A673 (cell line): ENCODE data around the gene ELAVL3. TPM values are rescaled to one million over a fixed set of nuclear protein-coding genes. Genes with fewer than 3 reads are reported as not detected.

Experiments used
- BruUV-seq: library from RNA; stranded (reverse); fragments of 400-500 nt; replicated peaks from 2 replicates; lab custom pipeline; 2021; lab: Mats Ljungman, UMichigan
- CTCF ChIA-PET: fragments of 300-600 bp; sonication (Branson Sonifier 250); formaldehyde crosslinking; loops from one replicate; lab custom pipeline; 2022; ENCODE audit warnings: antibody characterized with exemption; lab: Charles Lee
- POLR2A ChIA-PET: fragments of 300-600 bp; sonication (Branson Sonifier 250); formaldehyde crosslinking; loops from one replicate; lab custom pipeline; 2022; ENCODE audit warnings: antibody characterized with exemption; ENCODE audit not compliant: low non-redundant PET; lab: Charles Lee
- DNase-seq: peaks from one replicate; pipeline ENCODE4 v3.0.0-alpha.2; 2015; ENCODE audit warnings: low spot score
- H3K27ac ChIP-seq: fragments of 200-600 bp; sonication (generic); 2 replicates; pipeline ENCODE4 v1.5.1; 2016; ENCODE audit warnings: mixed run types, low read depth, mild to moderate bottlenecking, mixed read lengths, antibody characterized with exemption, low read length; ENCODE audit not compliant: poor library complexity, severe bottlenecking
- H3K27me3 ChIP-seq: fragments of 200-600 bp; sonication (generic); replicated peaks from 2 replicates; pipeline ENCODE4 v1.6.1; 2017; ENCODE audit warnings: mixed run types, low read depth, mild to moderate bottlenecking, mixed read lengths, antibody characterized with exemption, low read length; ENCODE audit not compliant: insufficient read depth, poor library complexity
- H3K36me3 ChIP-seq: fragments of 200-600 bp; sonication (generic); 2 replicates; pipeline ENCODE4 v1.6.1; 2016; ENCODE audit warnings: mixed run types, mild to moderate bottlenecking, mixed read lengths, antibody characterized with exemption, low read length; ENCODE audit not compliant: insufficient read depth, poor library complexity, severe bottlenecking
- H3K4me1 ChIP-seq: fragments of 200-600 bp; sonication (generic); 2 replicates; pipeline ENCODE4 v1.6.1; 2017; ENCODE audit warnings: mixed run types, mild to moderate bottlenecking, mixed read lengths, antibody characterized with exemption, low read length; ENCODE audit not compliant: insufficient read depth, poor library complexity, severe bottlenecking
- H3K4me3 ChIP-seq: fragments of 200-600 bp; sonication (generic); 2 replicates; pipeline ENCODE4 v1.5.1; 2016; ENCODE audit warnings: low read depth, mixed run types, mild to moderate bottlenecking, mixed read lengths, low read length; ENCODE audit not compliant: poor library complexity, severe bottlenecking
- H3K9me3 ChIP-seq: fragments of 200-600 bp; sonication (generic); 2 replicates; pipeline ENCODE4 v1.6.1; 2016; ENCODE audit warnings: mixed run types, low read depth, mild to moderate bottlenecking, mixed read lengths, antibody characterized with exemption, low read length; ENCODE audit not compliant: poor library complexity, severe bottlenecking
- EZH2 ChIP-seq: fragments of 200-600 bp; sonication (generic); IDR thresholded peaks from 2 replicates; pipeline ENCODE4 v1.6.1; 2017; ENCODE audit warnings: borderline replicate concordance, low read depth, mild to moderate bottlenecking, mixed read lengths, antibody characterized with exemption, low read length; ENCODE audit not compliant: poor library complexity, severe bottlenecking
- intact Hi-C: fragments of 100-400 bp; cut with micrococcal nuclease; formaldehyde crosslinking; loops from one replicate; pipeline ENCODE4 v1.10.0; 2022; ENCODE audit not compliant: unreplicated experiment
- total RNA-seq: library from RNA; stranded (reverse); gene quantifications from 2 replicates; pipeline ENCODE4 v1.2.3, GENCODE V29; 2021
- TF ChIP-seq, protein P1 (sequence below): fragments of 300-800, 200-600 bp; sonication (generic); conservative IDR thresholded peaks from 2 replicates; pipeline ENCODE4 v1.5.1; 2017; ENCODE audit warnings: low read depth, mild to moderate bottlenecking, antibody characterized with exemption, low read length, moderate library complexity, mixed read lengths

The ELAVL3 gene
- total RNA-seq, 1 experiment from 2014 or later = 5.3 TPM

GRCh38 chr19:11489378-11489777, 8.5 kb upstream of the ELAVL3 start:
- Histone ChIP-seq H3K27ac (no peak overlapping the region), H3K27me3 (no peaks in the 10 kb centered on the region), H3K4me1 (no peaks in the 10 kb centered on the region), H3K9me3 (no peaks in the 10 kb centered on the region), H3K36me3 (no peaks in the 10 kb centered on the region), H3K4me3 (no peak overlapping the region)
- TF ChIP-seq, protein P1, sequence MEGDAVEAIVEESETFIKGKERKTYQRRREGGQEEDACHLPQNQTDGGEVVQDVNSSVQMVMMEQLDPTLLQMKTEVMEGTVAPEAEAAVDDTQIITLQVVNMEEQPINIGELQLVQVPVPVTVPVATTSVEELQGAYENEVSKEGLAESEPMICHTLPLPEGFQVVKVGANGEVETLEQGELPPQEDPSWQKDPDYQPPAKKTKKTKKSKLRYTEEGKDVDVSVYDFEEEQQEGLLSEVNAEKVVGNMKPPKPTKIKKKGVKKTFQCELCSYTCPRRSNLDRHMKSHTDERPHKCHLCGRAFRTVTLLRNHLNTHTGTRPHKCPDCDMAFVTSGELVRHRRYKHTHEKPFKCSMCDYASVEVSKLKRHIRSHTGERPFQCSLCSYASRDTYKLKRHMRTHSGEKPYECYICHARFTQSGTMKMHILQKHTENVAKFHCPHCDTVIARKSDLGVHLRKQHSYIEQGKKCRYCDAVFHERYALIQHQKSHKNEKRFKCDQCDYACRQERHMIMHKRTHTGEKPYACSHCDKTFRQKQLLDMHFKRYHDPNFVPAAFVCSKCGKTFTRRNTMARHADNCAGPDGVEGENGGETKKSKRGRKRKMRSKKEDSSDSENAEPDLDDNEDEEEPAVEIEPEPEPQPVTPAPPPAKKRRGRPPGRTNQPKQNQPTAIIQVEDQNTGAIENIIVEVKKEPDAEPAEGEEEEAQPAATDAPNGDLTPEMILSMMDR = no peak
- no peak for TF ChIP-seq EZH2
- BruUV-seq = no TSS peak
- CTCF ChIA-PET = no interaction called here
- no peak for DNase-seq
- POLR2A ChIA-PET = no interaction called here
- intact Hi-C loops = no loop called here

- DNase-seq = no peak
- Histone ChIP-seq H3K27ac (no peak overlapping the region), H3K9me3 (no peaks in the 10 kb centered on the region), H3K36me3 (no peaks in the 10 kb centered on the region), H3K4me3 (no peak overlapping the region), H3K27me3 (no peaks in the 10 kb centered on the region), H3K4me1 (peaks cover 6% of the 10 kb centered on the region)
- BruUV-seq = no TSS peak
- POLR2A ChIA-PET = no interaction called here
- intact Hi-C loops = no loop called here
- no peak for TF ChIP-seq EZH2
- TF ChIP-seq, protein P1 = no peak
- CTCF ChIA-PET = interaction anchor here (0.5 kb wide), 1 partner anchor 22 kb away, joined by 3 read pairs; no protein-coding TSS in a partner anchor
Observed at GRCh38 chr19:11486661-11487503, 6.0 kb upstream of the ELAVL3 start.

- no peak for DNase-seq
- no TSS peak for BruUV-seq
- POLR2A ChIA-PET = interaction anchor here (0.6 kb wide), 1 partner anchor 79 kb away, joined by 9 read pairs; no protein-coding TSS in a partner anchor
- Histone ChIP-seq H3K9me3 (no peaks in the 10 kb centered on the region), H3K27ac (no peak overlapping the region), H3K36me3 (no peaks in the 10 kb centered on the region), H3K4me3 (no peak overlapping the region), H3K27me3 (peaks cover 13% of the 10 kb centered on the region), H3K4me1 (peaks cover 10% of the 10 kb centered on the region)
- CTCF ChIA-PET = interaction anchor here (0.9 kb wide), 1 partner anchor 104 kb away, joined by 3 read pairs; no protein-coding TSS in a partner anchor
- intact Hi-C loops = no loop called here
- TF ChIP-seq EZH2 = no peak
- TF ChIP-seq, protein P1 = no peak
Observed at GRCh38 chr19:11485245-11485837, 4.5 kb upstream of the ELAVL3 start.
